Germinal center (tissue), 1 donor: ENCODE data around the gene JARID2.

ENCODE experiments used
- DNase-seq: peaks from one replicate; pipeline ENCODE4 v3.0.0; 2012; ENCODE audit warnings: mixed read lengths, low spot score

The JARID2 gene

GRCh38 chr6:15245361-15246216 lies at the start of gene JARID2:
Gene JARID2, plus strand, starts transcription at chr6:15246069. Its CDS starts 471 bp downstream, at chr6:15246540.
- peak; percentile 93 for DNase-seq

GRCh38 chr6:15200087-15200486 lies 45.8 kb upstream of the JARID2 start:
- DNase-seq = no peak

GRCh38 chr6:15205321-15205720 lies 40.5 kb upstream of the JARID2 start:
- DNase-seq = no peak

- DNase-seq = no peak
Measured at GRCh38 chr6:15206887-15207286, 39.0 kb upstream of the JARID2 start.

DNA sequence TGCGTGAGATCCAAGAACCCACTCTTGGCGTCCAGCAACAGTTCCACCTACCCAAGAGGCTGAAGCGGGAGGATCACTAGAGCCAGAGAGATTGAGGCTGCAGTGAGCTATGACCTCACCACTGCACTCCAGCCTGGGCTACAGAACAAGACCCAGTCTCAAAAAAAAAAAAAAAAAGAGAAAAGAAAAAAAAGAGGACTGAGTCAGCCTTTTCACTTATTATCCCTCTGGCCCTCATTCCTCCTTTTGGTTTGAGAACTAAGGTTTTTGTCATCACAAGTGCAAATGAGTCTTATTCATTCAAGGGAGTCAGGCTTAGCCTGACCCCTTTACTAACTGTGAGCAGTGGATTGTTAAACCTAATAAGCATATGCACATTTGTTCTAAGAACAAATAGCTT lies 37.9 kb upstream of the JARID2 start:
- DNase-seq = no peak

- DNase-seq = no peak
Measured at GRCh38 chr6:15213838-15214400, 31.9 kb upstream of the JARID2 start.

DNA sequence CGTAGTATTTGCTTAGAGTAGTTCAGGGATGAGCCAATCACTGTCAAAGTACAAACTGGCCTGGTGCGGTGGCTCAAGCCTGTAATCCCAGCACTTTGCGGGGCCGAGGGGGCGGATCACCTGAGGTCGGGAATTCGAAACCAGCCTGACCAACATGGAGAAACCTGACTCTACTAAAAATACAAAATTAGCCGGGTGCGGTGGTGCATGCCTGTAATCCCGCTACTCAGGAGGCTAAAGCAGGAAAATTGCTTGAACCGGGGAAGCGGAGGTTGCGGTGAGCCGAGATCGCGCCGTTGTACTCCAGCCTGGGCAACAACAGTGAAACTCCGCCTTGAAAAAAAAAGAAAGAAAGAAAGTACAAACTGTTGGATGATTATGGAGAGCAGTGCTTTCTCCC lies 27.5 kb upstream of the JARID2 start:
- DNase-seq = no peak

DNA sequence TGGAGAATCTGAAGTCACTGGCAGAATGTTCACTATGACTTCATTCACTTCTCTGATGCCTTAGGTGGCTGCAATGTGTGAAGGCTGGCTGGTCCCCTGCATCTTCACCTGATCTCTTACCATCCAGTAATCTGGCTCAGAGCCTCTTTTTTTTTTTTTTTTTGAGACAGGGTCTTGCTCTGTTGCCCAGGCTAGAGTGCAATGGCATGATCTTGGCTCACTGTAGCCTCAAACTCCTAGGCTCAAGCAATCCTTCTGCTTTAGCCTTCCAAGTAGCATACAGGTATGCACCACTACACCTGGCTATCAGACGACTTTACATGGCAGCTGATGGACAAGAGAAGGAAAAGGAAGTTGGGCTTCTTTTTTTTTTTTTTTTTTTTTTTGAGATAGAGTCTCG lies 25.8 kb upstream of the JARID2 start:
- DNase-seq = no peak

- DNase-seq = no peak
Measured at GRCh38 chr6:15227827-15228318, 18.0 kb upstream of the JARID2 start.

- no peak for DNase-seq
Measured at GRCh38 chr6:15230827-15231226, 15.0 kb upstream of the JARID2 start.

GRCh38 chr6:15232836-15233510 lies 12.9 kb upstream of the JARID2 start:
- DNase-seq = peak; percentile 60

DNA sequence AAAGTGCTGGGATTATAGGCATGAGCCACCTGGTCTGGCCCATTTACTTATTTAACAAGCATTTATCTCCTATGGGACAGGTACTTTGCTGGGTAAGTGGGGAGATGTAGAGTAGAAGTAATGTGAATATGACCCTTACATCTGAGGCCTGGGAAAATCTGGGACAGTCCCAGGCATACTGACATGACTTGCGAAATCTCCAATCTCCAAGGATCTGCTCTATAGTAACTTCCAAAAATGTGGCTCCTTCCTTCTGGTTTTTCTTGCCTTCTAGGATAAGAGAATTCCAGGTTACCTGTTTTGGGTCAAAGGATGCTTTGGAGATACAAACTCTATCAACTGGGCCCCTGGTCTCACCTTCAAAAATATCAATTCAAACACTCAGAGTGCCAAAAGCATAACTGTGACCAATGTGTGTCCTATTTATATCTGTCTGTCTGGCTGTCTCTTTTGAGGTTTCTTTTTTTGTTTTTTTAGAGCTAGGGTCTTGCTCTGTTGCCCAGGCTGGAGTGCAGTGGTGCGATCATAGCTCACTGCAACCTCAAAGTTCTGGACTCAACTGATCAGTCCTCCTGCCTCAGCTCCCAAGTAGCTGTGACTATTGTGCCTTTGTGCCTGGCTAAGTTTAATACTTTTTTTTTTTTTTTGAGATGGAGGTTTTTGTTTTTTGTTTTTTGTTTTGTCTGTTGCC lies 11.7 kb upstream of the JARID2 start:
- DNase-seq = no peak

DNA sequence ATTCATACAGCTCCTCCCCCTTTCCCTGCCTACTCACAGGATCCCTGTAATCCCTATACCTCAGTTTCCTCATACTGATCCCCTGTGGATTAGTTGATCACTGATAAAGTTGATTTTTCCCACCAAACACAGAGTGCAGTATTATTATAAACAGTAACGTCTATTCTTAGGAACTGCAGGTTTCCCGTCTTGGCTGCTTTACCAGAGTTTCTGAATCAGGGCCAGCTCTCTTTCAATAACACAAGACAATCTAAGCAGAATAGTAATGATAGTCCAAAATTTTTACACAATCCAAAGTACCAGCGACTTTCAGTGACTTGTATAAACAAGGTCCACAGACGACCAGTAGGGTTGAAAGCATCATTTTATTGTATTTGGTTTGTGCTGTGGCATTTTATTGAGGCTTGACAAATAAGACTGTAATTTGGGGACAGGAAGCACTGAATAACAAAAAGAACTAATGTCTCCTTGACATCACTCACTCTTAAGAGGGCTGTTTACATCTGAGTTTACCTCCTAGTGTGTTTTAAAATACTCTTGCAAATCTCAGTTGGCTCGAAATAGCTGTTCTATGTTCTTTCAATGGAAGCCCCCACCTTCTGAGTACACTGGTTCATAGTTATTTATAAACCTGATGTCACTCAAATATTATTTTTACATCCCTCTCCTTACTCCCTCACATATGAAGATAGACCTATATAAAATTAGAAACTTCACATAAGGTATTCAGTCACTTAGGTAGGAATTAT lies 6.1 kb upstream of the JARID2 start:
- DNase-seq = no peak

GRCh38 chr6:15242503-15242902 lies 3.4 kb upstream of the JARID2 start:
- no peak for DNase-seq

GRCh38 chr6:15242937-15243614 lies 2.8 kb upstream of the JARID2 start:
- no peak for DNase-seq

GRCh38 chr6:15243910-15244619 lies 1.8 kb upstream of the JARID2 start:
- no peak for DNase-seq

DNA sequence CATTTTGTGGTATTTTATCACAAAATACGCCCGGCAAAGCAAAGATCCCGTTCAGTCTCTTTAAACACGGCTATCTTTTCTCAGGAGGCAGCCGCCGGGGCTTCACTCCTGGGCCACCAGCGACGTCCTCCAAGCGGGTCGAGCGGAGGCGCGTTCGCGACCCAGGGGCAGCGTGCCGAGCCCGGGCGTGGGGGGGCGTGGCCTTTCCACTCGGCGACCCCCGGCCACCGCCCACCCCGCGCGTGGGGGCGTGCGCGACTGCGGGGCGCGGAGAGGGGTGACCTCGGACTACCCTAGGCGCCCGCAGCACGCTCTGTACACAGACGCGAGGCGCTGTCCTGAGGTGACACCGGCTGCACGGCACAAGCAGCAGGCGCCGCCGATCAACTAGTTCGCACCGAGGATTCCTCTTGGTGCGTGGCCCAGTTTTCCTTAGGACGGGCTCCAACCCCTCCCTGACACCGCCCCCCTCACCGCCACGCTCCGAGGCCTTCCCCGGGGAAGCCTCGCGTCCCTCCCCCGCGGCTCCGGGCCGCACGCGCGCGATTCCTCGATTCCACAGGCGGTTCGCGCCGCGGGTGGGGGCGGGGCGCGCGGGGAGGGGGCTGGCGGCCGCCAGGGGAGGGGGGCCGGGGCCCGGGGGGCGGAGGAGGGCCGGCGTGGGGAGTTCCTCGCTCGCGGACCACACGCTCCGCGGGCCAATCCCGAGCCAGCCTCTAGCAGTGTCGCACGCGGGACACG lies 1.1 kb upstream of the JARID2 start:
- peak; percentile 62 for DNase-seq

DNA sequence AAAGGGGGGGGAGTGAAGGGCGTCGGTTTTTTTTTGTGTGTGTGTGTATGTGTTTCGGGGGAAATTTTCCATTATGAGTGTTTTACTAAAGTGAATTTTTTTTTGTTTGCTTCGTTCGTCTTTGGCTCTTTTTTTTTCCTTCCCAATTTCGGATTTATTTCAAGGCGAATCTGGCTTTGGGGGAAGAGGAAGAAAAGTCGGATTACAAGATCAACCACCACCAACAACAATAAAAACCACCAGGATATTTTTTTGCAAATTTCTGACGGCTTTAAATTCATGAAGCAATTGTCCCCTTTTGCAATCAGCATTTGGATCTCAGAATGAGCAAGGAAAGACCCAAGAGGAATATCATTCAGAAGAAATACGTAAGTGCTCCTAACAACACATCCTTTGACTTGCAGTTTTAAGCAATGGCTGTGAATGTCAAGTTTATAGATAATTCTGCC lies 372 bp downstream of the JARID2 start:
- no peak for DNase-seq

DNA sequence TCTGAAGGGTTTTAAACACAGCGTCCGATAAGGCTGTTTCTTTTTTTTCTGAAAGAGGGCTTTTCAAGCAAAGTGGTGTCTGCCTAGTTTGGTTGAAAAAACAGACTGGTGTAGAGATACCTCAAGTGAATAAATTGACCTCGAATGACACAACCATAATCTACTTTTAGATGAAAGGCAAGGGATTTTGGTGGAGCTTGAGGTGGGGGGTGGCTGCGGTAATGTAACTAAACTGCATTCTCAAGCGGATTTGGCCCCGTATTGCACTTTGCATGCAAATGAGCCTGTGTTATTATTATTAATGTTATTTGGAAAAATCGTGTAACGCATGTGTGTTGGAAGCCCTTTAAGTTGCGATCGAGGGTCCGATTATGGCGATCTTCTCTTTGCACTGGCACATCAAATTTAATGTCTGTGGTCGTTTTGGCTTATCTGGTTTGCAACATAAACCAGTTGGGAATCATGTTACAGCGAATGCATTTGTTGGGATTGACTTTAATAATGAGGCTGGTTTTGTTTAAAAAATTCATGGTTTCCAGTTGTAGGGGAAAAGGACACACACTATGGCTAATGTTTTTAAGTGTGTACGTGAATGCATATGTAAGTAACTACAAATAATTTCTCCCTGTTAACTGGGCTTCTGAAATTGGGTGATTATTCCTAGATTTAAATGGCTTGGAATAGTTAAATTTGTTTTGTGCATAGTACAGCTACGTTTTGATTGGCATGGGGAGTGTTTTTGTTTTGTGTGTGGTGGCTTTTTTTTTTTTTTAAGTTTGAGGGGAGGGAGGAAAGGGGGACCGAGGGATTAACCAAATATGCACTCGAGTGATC lies 1.0 kb downstream of the JARID2 start:
- DNase-seq = no peak
